ENCODE results near the gene DUSP16.
A peak's percentile ranks its signal among the peaks of the same experiment; 100 is the strongest.
"Not testable (repeated sequence)": the region's sequence is repeated elsewhere in the genome, so short reads cannot be mapped to it uniquely, and the experiment has no call there.

Gene DUSP16, protein sequence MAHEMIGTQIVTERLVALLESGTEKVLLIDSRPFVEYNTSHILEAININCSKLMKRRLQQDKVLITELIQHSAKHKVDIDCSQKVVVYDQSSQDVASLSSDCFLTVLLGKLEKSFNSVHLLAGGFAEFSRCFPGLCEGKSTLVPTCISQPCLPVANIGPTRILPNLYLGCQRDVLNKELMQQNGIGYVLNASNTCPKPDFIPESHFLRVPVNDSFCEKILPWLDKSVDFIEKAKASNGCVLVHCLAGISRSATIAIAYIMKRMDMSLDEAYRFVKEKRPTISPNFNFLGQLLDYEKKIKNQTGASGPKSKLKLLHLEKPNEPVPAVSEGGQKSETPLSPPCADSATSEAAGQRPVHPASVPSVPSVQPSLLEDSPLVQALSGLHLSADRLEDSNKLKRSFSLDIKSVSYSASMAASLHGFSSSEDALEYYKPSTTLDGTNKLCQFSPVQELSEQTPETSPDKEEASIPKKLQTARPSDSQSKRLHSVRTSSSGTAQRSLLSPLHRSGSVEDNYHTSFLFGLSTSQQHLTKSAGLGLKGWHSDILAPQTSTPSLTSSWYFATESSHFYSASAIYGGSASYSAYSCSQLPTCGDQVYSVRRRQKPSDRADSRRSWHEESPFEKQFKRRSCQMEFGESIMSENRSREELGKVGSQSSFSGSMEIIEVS

DNA sequence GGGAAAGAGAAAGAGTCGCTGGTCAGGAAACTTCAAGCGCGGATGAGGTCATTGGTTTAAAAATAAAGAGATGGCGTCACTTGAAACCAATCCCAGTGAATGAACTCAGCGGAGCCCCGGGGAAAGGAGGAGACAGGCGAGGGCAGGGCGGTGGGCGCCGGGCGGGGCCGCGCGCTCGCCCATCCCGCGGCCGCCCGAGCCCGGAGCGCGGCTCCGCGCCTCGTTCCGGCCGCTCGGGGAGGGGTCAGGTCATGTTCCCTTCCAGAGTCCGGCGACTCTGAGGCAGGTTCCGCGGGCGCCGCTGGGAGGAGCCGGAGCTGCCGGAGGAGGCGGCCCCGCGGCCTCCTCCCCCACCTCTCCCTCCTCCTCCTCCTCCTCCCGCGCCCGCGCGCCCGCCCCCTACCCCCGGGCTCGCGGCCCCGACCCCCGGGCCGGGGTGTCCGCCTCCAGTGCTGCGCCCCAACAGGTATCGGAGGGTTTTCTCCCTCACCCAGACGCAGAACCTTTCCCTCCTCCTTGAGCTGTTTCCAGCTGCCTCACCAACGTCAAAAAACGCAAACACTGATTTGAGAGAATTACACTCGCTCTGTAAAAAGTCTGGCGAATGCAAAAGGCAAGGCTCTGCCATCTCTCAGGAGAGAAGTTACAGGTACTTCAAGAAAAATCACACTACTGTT is at the start of gene DUSP16:
TSS of gene DUSP16 (minus strand) at position 279 of the 677 bp plus-strand sequence. CDS start 41,765 bp downstream, outside the sequence.
- peak; percentile 72 for DNase-seq

DNA sequence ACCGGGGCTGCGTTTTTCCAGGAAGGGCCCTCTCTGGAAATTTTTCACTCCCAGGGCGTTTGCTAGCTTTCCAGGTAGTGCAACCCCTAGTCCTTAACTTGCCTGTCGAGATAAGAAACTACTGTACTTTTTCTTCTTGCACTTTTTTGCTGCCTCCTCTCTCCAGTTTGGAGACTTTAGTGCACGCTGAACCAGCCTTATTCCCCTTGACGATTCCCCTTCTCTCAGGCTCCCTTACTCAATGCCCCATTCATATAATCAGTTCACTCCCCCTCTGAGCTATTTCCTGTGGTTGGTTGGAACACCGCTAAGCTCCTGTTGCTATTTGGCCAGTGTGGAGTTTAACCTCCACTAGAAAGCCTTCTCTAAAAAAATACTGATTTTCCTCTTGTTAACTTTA is 49.7 kb upstream of the DUSP16 start:
- no peak for DNase-seq

DNA sequence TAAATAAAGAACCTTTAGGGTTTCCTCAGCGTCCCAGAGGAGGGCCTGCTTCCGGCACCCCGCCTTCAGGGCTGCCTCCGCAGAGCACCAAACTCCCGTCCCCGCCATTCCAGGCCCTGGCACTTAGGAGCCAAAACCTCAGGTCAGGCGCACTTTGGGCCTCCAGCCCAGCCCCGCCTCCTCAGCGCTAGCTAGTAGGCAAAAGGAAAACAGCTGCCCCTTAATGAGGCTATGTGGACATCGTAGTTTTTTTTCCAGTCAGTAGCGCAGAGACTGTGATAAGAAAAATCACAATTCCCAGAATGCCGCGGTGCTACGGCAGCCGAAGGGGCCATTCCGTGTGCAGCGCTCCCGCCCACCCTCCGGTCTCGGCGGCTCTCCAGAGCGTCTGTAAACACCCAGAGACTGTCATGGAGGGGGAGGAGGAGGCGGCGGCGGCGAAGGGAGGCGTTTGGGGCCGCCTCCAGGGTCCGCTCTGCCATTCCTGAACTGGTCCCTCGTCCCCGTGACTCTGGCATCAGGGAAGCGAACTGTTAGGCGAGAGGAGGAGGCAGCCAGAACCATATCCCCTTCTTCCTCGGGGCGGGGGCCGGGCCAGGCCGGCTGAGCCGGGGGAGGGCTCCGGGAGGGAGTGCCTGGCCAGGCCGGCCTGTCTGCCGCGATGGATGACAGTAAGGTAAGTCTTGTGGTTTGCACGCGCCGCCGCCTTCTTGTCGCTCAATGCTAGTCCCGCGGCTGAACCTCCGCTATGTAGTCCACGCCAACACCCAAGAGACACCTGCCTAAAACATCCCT is 49.0 kb upstream of the DUSP16 start, which contains the start of gene CREBL2:
TSS of gene CREBL2 (plus strand) at position 365 of the 795 bp plus-strand sequence. CDS start at position 662, 297 bp downstream.
- DNase-seq: peak; percentile 87

DNA sequence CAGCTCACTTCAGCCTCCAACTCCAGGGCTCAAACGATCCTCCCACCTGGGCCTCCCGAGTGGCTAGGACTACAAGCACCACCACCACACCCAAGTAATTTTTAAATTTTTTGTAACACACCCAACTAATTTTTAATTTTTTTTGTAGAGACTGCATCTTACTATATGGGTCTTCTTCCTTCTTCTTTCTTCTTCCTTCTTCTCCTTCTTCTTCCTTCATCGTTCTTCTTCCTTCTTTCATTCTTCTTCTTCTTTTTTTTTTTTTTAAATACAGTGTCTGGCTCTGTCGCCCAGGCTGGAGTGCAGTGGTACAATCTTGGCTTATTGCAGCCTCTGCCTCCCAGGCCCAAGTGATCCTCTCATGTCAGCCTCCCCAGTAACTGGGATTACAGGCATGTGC is 48.0 kb upstream of the DUSP16 start:
- no peak for DNase-seq

DNA sequence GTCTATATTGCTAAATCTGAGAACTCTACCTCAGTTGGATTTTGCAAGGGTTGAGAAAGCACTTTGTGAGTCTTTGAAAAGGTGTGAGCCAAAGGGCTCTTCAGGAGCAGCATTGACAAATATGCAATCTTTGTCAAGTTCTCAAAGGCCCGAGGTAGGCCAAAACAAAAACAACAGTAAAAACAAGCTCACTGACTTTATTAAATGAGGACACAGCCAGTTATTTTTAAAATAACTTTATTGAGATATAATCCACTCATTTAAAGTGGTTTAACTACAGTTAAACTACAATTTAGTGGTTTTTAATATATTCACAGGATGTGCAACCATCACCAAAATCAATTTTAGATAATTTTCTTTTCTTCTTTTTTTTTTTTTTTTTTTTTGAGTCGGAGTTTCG is 47.0 kb upstream of the DUSP16 start:
- DNase-seq: no peak

DNA sequence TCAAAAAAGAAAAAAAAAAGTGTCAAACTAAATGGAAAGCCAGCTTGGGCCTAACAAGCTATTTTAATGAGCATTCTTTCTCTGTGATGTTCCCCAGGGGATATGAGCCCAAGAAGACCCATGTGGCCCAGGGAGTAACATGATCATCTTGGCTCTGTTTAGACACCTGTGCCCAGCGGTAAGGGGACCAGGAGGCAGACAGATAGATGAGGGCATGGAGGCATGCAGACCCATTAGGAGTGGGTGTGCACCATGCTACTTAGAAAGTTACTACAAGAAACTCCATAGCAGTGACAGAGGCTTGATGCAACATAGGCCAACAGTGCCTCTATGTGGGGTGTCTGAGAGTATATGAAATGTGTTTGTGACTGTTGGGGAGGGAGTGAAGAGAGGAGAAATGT is 45.9 kb upstream of the DUSP16 start:
- no peak for DNase-seq

DNA sequence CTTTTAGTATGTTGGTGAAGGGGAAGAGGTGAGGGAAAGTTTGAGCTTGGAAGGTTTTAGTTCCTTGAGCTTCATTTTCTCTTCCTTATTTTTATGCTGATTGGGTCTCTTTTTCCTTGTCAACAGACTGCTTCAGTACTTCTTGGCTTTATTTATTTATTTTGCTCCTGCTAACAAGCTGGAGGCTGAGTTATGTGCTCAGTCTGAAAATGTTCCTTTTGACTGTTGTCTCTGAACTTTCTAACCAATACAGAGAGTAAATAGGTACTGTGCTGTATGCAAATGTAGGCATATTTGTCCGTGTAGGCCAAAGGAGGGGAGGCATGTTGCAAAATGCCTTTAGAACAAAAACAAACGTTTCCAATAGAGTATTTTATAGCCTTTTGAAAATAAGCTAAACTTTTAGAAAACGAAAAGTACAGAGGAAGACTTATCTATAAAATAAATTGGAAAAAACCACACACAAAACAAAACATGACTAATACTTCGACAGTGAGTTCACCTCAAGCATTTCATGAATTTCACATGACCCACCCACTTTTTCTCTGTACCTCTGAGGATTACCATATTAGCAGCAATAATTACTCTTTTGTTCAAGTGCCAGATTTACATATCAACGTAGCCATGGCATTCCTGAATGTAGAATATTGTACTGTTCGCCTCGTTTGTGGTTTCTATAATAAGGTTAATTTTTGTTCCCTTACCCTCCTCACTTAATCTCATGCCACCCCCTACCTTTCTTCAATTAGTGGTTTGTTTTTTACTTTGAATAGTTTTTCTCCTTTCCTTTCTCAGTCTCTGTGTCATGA is 44.3 kb upstream of the DUSP16 start:
- no peak for DNase-seq

DNA sequence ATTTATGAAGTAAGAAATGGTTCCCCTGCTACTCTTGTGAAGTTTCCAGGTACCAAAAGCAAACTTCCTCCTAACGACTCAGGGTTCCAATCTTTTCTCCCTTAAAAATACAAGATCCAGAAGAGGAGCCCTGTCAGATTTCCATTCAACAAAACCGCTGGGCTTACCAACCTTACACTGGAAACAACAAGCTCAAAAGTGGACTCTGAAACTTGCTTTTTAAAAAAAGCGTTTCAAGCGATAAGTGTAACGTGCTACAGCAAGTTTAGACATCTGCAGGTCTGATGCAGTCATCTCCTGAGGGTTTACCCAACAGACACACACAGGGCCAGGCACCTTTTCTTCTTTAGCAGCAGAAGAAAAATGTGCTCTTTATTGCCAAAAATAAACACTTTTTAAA is 42.1 kb upstream of the DUSP16 start:
- no peak for DNase-seq

DNA sequence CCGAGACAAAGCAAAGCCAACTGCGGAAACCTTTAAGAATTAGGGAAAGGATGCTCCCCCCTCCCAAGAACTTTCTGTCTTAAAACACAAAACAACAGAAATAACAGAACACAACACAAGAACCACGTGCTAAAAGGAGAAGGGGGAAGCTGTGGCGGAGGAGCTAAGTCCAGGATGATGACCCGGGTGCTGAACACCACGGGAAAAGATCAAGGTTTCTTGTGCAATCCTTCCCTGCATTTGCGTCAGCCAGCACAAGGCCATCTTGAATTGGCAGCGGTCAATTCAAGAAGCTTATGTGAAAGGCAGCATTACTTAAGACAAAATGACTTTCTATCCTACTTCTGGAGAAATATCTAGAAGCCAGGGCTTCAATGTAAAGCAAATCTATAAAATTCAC is 38.0 kb upstream of the DUSP16 start:
- DNase-seq: no peak

DNA sequence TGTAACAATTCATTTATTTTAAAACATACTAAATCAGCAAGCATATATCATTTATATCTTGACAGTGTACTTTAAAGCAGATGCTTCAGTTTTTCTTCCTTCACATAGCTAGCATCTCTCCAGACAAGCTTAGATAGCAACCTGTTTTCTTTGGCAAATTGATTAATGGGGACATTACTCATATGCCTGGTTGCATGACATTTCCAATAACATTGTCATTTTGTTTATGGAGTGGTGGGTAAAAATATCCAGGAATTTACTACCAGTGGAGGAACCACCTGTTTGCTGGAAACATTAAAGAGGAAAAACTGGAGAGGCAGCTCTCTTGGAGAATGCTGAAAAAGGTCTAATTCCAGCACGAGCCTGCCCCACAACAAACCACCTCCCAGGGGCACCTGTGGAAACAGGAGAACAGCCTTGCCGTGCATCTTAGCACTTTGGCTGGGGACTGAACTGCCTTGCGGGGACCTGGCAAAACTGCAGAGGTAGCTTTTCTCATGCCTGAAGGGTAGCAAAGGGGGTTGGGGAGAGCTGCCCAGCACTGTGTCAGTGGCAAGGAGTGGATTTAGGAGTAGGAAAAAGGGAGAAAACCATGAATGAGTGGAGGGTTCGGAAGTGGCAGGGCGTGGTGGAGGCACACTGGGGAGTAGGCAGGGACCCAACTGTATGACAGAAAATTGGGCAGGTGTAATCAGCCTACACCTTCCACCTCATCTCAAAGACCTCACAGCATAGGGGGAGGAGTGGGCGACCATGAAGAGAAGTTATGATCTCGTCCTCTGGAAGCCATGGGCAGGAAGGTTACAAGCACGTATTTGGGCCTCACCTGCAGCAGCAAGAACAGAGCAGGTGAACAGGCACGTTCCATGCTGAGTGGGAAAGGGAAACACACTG is 37.3 kb upstream of the DUSP16 start:
- DNase-seq: no peak

DNA sequence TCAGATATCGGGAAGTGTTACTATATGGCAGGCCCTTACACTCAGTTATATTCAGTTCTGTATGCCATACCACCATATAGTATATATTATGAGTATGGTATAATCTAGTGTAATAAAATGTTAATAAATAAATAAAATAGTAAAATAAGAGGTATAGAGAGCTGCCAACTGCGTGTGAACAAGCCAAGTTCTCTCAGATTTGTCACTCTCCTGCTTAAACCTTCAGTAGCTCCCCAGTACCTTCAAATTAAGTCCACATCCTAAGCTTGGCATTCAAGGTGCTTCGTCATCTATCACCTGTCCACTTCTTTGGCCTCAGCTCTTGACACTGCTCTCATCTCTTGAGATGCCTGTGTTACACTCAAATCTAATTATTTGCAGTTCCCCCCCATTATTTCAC is 36.2 kb upstream of the DUSP16 start:
- no peak for DNase-seq

DNA sequence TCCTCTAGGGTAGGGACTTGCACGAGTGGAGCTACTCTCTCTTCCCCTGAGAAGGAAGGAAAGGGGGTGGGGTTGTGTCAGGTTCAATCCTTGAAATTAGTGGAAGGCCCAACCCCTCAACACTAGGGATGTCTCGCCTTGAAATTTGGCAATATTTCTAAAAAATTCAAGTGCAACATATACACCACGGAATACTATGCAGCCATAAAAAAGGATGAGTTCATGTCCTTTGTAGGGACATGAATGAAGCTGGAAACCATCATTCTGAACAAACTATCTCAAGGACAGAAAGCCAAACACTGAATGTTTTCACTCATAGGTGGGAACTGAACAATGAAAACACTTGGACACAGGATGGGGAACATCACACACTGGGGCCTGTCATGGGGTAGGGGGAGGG is 33.9 kb upstream of the DUSP16 start:
- not testable (repeated sequence) for DNase-seq

DNA sequence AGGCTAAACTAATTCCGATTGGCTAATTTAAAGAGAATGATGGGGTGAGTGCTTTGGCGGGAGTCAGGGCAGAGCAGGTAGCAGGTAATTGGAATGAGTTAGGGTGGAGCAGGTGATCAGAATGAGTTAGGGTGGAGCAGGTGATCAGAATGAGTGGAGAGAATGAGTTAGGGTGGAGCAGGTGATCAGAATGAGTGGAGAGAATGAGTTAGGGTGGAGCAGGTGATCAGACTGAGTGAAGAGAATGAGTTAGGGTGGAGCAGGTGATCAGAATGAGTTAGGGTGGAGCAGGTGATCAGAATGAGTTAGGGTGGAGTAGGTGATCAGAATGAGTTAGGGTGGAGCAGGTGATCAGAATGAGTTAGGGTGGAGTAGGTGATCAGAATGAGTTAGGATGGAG is 33.3 kb upstream of the DUSP16 start:
- not testable (repeated sequence) for DNase-seq

DNA sequence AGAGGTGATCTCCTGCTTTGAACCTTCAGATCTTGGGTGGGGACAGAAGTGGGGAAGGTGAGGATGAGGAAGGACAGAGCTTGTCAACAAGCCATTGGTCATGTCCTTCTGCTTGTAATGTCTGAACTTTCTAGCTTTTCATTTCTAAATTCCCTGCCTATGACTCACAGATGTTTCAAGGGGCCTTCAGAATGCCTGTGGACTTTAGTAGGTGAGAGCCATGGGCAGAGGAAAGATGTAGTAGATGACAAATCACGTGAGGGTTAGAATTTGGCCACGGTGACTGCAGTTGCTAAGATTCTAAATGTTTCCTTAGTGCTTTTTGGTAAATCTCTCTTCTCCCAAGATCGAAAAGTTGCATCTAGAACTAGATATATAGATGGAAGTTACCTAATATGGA is 30.3 kb upstream of the DUSP16 start:
- DNase-seq: no peak

DNA sequence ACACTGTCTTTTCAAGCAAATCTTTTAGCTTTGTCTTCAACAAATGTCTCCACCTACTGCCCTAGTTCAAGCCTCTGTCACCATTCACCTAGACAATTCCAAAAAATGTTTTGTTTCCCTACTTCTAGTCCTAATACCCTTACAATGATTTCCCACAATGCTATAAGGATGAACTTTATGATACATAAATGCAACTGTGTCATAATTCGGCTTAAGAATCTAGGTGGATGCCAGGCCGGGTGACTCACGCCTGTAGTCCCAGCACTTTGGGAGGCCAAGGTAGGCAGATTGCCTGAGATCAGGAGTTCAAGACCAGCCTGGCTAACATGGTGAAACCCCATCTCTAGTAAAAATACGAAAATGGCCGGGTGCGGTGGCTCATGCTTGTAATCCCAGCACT is 28.3 kb upstream of the DUSP16 start:
- no peak for DNase-seq

DNA sequence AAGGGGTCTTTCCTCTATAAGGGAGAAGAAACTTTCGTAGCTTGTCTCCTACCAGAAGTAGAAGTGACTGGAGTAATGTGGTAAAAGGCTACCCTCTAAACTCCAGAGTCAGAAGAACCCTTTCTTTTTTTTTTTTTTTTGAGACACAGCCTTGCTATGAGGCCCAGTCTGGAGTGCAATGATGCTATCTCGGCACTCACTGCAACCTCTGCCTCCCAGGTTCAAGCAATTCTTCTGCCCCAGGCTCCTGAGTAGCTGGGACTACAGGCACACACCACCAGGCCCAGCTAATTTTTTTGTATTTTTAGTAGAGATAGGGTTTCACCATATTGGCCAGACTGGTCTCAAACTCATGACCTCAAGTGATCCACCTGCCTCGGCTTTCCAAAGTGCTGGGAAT is 25.8 kb upstream of the DUSP16 start:
- not testable (repeated sequence) for DNase-seq

DNA sequence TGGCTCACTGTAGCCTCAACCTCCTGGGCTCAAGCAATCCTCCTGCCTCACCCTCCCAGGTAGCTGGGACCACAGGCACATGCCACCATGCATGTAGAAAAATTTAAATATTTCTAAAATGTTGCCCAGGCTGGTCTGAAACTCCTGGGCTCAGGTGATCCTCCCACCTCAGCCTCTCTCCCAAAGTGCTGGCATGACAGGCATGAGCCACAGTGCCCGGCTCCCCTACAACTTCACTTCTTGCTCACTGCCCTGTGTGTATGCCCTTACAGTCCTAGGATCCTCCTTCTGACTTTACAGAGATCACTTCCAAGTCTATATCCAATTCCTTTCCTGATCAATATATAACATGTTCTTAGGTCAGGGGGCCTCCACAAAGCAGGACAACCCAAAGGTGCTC is 25.2 kb upstream of the DUSP16 start:
- no peak for DNase-seq

DNA sequence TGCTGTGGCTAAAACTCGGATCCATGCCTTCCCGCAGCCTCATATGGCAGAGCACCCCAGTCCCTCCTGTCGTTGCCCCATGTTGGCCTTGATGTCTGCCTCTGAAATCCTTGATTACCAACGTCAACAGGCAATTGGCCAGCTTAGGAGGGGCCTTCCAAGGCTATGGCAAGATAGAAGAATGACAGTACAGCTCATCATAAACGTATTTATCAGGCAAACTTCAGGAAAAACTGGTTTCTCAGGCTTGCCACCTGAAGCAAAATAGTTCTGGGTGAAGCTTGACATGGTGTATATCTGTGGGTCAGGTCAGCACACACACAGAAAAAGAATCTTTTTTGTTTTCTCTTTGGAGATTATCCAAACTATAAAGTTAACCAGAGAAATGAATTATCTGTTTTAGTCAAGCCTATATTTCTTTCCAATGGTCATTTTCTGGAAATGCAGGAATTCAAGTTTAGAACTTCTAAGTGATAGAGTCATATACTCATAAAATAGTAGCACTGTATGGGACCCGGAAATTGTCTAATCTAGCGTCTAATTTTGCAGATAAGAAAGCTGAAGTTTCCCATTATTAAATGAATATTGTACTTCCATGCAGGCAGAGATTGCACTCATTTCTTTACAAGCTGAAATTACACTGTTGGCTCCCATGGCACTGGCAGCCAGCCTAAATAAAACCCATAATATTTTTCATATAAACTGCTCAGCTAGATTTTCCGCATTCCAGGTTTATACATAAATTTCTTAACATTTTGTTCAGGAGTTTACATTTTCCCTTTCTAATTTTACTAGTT is 24.4 kb upstream of the DUSP16 start:
- no peak for DNase-seq

DNA sequence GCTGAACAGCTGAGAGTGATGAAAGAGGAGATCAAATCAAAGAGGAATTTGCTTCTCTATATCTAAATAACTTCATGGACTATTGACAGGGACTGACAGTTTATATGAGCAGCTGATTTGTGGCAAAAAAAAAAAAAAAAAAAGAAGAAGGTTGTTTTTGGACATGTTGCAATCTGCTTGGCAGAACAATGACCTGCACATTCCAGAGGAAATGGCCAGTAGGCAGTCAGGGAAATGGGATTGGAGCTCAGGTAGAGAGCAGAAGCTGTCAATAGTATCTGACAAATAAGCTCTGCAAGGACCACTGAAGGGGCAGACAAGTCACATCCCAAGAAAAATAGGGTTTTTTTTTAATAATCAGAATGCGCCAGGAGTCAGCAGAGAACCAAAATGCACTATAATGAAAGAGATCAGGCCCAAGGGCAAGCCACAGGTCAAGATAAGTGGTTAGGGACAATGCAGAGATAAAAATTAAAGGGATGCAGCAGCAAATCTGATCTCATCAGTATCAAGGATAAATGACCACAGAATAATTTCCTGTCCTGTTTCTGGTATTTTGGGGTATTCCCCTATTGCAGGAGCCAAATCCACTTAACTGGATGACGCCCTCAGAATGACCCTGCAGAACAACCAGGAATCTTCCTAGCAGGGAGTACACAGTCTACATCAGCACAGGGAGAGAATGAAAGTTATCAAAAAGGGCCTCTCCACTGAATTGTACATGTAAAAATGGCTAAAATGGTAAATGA is 22.6 kb upstream of the DUSP16 start:
- DNase-seq: no peak

Data from stimulated activated CD4-positive, alpha-beta T cell treated with anti-CD3 and anti-CD28 coated beads, Interleukin-1b, Interleukin-23, amount 100 ng/mL, for 48 hours (primary cell).